GM12865 (cell line): ENCODE results near the gene ATP1B2.

Experiments used
- DNase-seq: peaks from one replicate; pipeline ENCODE4 v3.0.0; 2010; ENCODE audit warnings: low read depth
- H3K4me3 ChIP-seq: 2 replicates; pipeline ENCODE4 v1.5.1; 2011; ENCODE audit warnings: mild to moderate bottlenecking, low read depth, low read length, control low read depth
- TF ChIP-seq, protein P1 (sequence below): IDR thresholded peaks from 2 replicates; pipeline ENCODE4 v1.5.1; 2011; ENCODE audit warnings: low read length, control low read depth, low read depth, inconsistent platforms; ENCODE audit not compliant: insufficient read depth; ENCODE audit errors: missing control alignments

Gene ATP1B2

GRCh38 chr17:7704601-7705268 lies 54.0 kb downstream of the ATP1B2 start, which contains the start of gene EFNB3:
Gene EFNB3 (plus strand): TSS chr17:7705202. CDS start chr17:7705599, 397 bp downstream.
- no peak within 1 kb of the TSS for H3K4me3 ChIP-seq
- TF ChIP-seq, protein P1, sequence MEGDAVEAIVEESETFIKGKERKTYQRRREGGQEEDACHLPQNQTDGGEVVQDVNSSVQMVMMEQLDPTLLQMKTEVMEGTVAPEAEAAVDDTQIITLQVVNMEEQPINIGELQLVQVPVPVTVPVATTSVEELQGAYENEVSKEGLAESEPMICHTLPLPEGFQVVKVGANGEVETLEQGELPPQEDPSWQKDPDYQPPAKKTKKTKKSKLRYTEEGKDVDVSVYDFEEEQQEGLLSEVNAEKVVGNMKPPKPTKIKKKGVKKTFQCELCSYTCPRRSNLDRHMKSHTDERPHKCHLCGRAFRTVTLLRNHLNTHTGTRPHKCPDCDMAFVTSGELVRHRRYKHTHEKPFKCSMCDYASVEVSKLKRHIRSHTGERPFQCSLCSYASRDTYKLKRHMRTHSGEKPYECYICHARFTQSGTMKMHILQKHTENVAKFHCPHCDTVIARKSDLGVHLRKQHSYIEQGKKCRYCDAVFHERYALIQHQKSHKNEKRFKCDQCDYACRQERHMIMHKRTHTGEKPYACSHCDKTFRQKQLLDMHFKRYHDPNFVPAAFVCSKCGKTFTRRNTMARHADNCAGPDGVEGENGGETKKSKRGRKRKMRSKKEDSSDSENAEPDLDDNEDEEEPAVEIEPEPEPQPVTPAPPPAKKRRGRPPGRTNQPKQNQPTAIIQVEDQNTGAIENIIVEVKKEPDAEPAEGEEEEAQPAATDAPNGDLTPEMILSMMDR: no peak
- DNase-seq: no peak

GRCh38 chr17:7705269-7706255 lies 54.8 kb downstream of the ATP1B2 start:
- H3K4me3 ChIP-seq: no peak overlapping the region
- TF ChIP-seq, protein P1: no peak
- no peak for DNase-seq

- H3K4me3 ChIP-seq: no peak overlapping the region
- TF ChIP-seq, protein P1: no peak
- no peak for DNase-seq
Measured at GRCh38 chr17:7706631-7707354, 56.1 kb downstream of the ATP1B2 start.
